Esophagus squamous epithelium (tissue), 5 donors: ENCODE measurements around the gene MCC. TPM values are rescaled to one million over a fixed set of nuclear protein-coding genes. Genes with fewer than 3 reads are reported as not detected.

Source experiments
- DNase-seq: peaks from one replicate; lab custom pipeline; 2025; lab: John Stamatoyannopoulos, UW
- H3K27ac ChIP-seq, 4 donors: fragments of 200-600 bp; sonication (generic); one replicate each; pipeline ENCODE4 v1.5.1; 2016 to 2019; ENCODE audit warnings: mild to moderate bottlenecking in 1 of 4
- H3K27me3 ChIP-seq, 4 donors: fragments of 200-600 bp; sonication (generic); 1 replicate in 3 of 4; 2 replicates in 1 of 4; pipeline versions ENCODE4 v1.5.1 to v1.6.0; 2017 to 2021; ENCODE audit warnings: antibody characterized with exemption in 1 of 4
- H3K36me3 ChIP-seq, 3 donors: fragments of 200-600 bp; sonication (generic); one replicate each; pipeline ENCODE4 v1.5.1; 2016 to 2019
- H3K4me1 ChIP-seq, 3 donors: fragments of 200-600 bp; sonication (generic); one replicate each; pipeline ENCODE4 v1.5.1; 2017 to 2019
- H3K4me3 ChIP-seq, 4 donors: fragments of 200-600 bp; sonication (generic); 1 replicate in 3 of 4; 2 replicates in 1 of 4; pipeline ENCODE4 v1.5.1; 2016 to 2019; ENCODE audit warnings: mild to moderate bottlenecking in 2 of 4, moderate library complexity in 1 of 4
- H3K9me3 ChIP-seq, 3 donors: fragments of 200-600 bp; sonication (generic); one replicate each; pipeline ENCODE4 v1.5.1; 2016 to 2019
- CTCF ChIP-seq, 6 experiments: fragments of 450-650 bp in 4 of 6; fragments of 200-600 bp in 2 of 6; sonication (generic) in 2 of 6; IDR thresholded peaks; one replicate each; pipeline ENCODE4 v1.5.1; 2016 to 2019; ENCODE audit warnings: antibody characterized with exemption in 6 of 6, mild to moderate bottlenecking in 4 of 6, moderate library complexity in 4 of 6
- POLR2A ChIP-seq, 4 donors: fragments of 450-650 bp; IDR thresholded peaks; one replicate each; pipeline ENCODE4 v1.6.1; 2017; ENCODE audit warnings: antibody characterized with exemption in 4 of 4, mild to moderate bottlenecking in 4 of 4, moderate library complexity in 3 of 4
- WGBS, 2 donors: methylation state at CpG; one replicate each; pipeline ENCODE4 v1.1.5; 2018; 5-methylcytosine and 5-hydroxymethylcytosine counted together
- intact Hi-C: fragments of 100-400 bp; cut with DNase I; formaldehyde crosslinking; loops from one replicate; pipeline ENCODE4 v1.15.0; 2022
- total RNA-seq, 4 donors: library from RNA; depleted of rRNA; stranded (reverse); fragments of >200 nt; gene quantifications; one replicate each; pipeline ENCODE4 v1.1.0, GENCODE V29; 2016
- donor health status: DM: yes; HTN: yes; CAD: no.

MCC gene
- total RNA-seq, 4 donors from 2014 or later, result 41.6 to 45.4 (median 43.4) TPM

- H3K4me3 ChIP-seq, result no peak overlapping the region
- no peaks in the 10 kb centered on the region for H3K27me3 ChIP-seq
- no peak for DNase-seq
- H3K4me1 ChIP-seq, result peaks cover 7 to 34% (median 15%) of the 10 kb centered on the region in 3 donors
- intact Hi-C loops, result loop anchor here (10.0 kb wide), 1 partner anchor 263 kb away; no protein-coding TSS in a partner anchor
- 76 to 82% methylated on average over 4 to 10 of the region's 10 CpGs for WGBS, 2 donors
- peaks cover 0 to 75% (median 3%) of the 10 kb centered on the region in 3 donors for H3K36me3 ChIP-seq
- no peaks in the 10 kb centered on the region for H3K9me3 ChIP-seq
- no peak overlapping the region for H3K27ac ChIP-seq
- no peak for TF ChIP-seq POLR2A (IDR thresholded peaks at IDR 0.05)
- TF ChIP-seq CTCF (IDR thresholded peaks at IDR 0.05), result no peak
Measured at GRCh38 chr5:113052041-113052795, 436.0 kb downstream of the MCC start.

GRCh38 chr5:113050721-113051382, 437.4 kb downstream of the MCC start:
- peaks cover 0 to 82% (median 3%) of the 10 kb centered on the region in 3 donors for H3K36me3 ChIP-seq
- H3K4me3 ChIP-seq, result no peak overlapping the region
- WGBS, 2 donors, result 15 to 28% methylated on average over 9 of the region's 9 CpGs
- no peak for TF ChIP-seq POLR2A (IDR thresholded peaks at IDR 0.05)
- TF ChIP-seq CTCF (IDR thresholded peaks at IDR 0.05), result no peak
- intact Hi-C loops, result loop anchor here (10.0 kb wide), 1 partner anchor 264 kb away; no protein-coding TSS in a partner anchor
- no peaks in the 10 kb centered on the region for H3K9me3 ChIP-seq
- H3K27me3 ChIP-seq, result no peaks in the 10 kb centered on the region
- peak overlapping the region; percentile 47 to 78 (median 58) for H3K27ac ChIP-seq
- H3K4me1 ChIP-seq, result peaks cover 7 to 36% (median 15%) of the 10 kb centered on the region in 3 donors
- no peak for DNase-seq

GRCh38 chr5:113048931-113049330, 439.3 kb downstream of the MCC start:
- whole genome bisulfite sequencing, 2 donors, result 92 to 95% methylated on average over 6 to 8 of the region's 10 CpGs
- TF ChIP-seq CTCF (IDR thresholded peaks at IDR 0.05) (no peak), POLR2A (IDR thresholded peaks at IDR 0.05) (no peak)
- Histone ChIP-seq H3K27ac (no peak overlapping the region), H3K4me1 (peaks cover 7 to 53% (median 25%) of the 10 kb centered on the region in 3 donors), H3K36me3 (peaks cover 0 to 73% (median 3%) of the 10 kb centered on the region in 3 donors), H3K4me3 (no peak overlapping the region), H3K27me3 (no peaks in the 10 kb centered on the region), H3K9me3 (no peaks in the 10 kb centered on the region)
- no peak for DNase-seq
- intact Hi-C loops, result no loop called here

- Histone ChIP-seq H3K27me3 (no peaks in the 10 kb centered on the region), H3K27ac (peak overlapping the region in 2 of 4 donors; percentile 22 to 44), H3K4me1 (peaks cover 7 to 59% (median 28%) of the 10 kb centered on the region in 3 donors), H3K4me3 (no peak overlapping the region), H3K36me3 (peaks cover 0 to 73% (median under 1%) of the 10 kb centered on the region in 3 donors), H3K9me3 (no peaks in the 10 kb centered on the region)
- intact Hi-C loops, result no loop called here
- TF ChIP-seq CTCF (IDR thresholded peaks at IDR 0.05), result no peak
- no peak for TF ChIP-seq POLR2A (IDR thresholded peaks at IDR 0.05)
- WGBS, 2 donors, result 73 to 78% methylated on average over 11 of the region's 11 CpGs
- no peak for DNase-seq
Measured at GRCh38 chr5:113047733-113048652, 440.3 kb downstream of the MCC start.
